ENCODE measurements around the gene HOXA5.

- TF ChIP-seq CTCF (conservative IDR thresholded peaks at IDR 0.05; ENCODE audit: low read depth, low read length) (no peak), EZH2 (IDR thresholded peaks at IDR 0.05; ENCODE audit: low read length, unreplicated experiment) (no peak), EZH2phosphoT487 (IDR thresholded peaks at IDR 0.05; ENCODE audit: borderline replicate concordance, low read length) (no peak)
These were observed 33.0 kb upstream of the HOXA5 start for GRCh38 chr7:27176524-27176845.

Data from PC-3 (cell line).